DND-41 (cell line): ENCODE measurements around the gene ZNF174.

Source experiments
- ATAC-seq: fragments of 200-7000 bp; cut with Tn5 transposase; 3 replicates; pipeline ENCODE4 v1.9.1; 2021; ENCODE audit warnings: low read depth; ENCODE audit not compliant: insufficient read depth
- DNase-seq: peaks from one replicate; pipeline ENCODE4 v3.0.0-alpha.2; 2020
- H2AFZ ChIP-seq: 2 replicates; pipeline ENCODE4 v1.6.0; 2012; ENCODE audit warnings: low read depth, low read length
- H3K27ac ChIP-seq: 2 replicates; pipeline ENCODE4 v1.5.1; 2012; ENCODE audit warnings: low read length, inconsistent platforms
- H3K27me3 ChIP-seq: fragments of 200-600 bp; sonication (generic); 2 replicates; pipeline ENCODE4 v1.6.0; 2012; ENCODE audit warnings: low read length, mild to moderate bottlenecking, inconsistent platforms; ENCODE audit not compliant: insufficient read depth, poor library complexity
- H3K36me3 ChIP-seq: 2 replicates; pipeline ENCODE4 v1.5.1; 2012; ENCODE audit warnings: low read length, inconsistent platforms; ENCODE audit not compliant: insufficient read depth
- H3K4me1 ChIP-seq: 2 replicates; pipeline ENCODE4 v1.5.1; 2012; ENCODE audit warnings: mild to moderate bottlenecking, low read length; ENCODE audit not compliant: insufficient read depth
- H3K4me2 ChIP-seq: 2 replicates; pipeline ENCODE4 v1.6.0; 2012; ENCODE audit warnings: mild to moderate bottlenecking, moderate library complexity, low read length, inconsistent platforms; ENCODE audit not compliant: insufficient read depth
- H3K4me3 ChIP-seq, 2 experiments: fragments of 200-600 bp in 1 of 2; shearing (Covaris generic) in 1 of 2; 2 replicates each; pipeline ENCODE4 v1.5.1; 2012 to 2016; ENCODE audit warnings: inconsistent platforms in 2 of 2, low read length in 2 of 2, mild to moderate bottlenecking in 2 of 2, low read depth in 1 of 2, moderate library complexity in 1 of 2
- H3K79me2 ChIP-seq: 2 replicates; pipeline ENCODE4 v1.6.0; 2012; ENCODE audit warnings: low read length, inconsistent platforms; ENCODE audit not compliant: insufficient read depth
- H3K9ac ChIP-seq: 2 replicates; pipeline ENCODE4 v1.6.0; 2012; ENCODE audit warnings: low read depth, mild to moderate bottlenecking, inconsistent platforms, low read length, moderate library complexity
- H3K9me3 ChIP-seq: 2 replicates; pipeline ENCODE4 v1.5.1; 2012; ENCODE audit warnings: low read length, moderate library complexity, mild to moderate bottlenecking, inconsistent platforms; ENCODE audit not compliant: insufficient read depth, severe bottlenecking
- H4K20me1 ChIP-seq: 2 replicates; pipeline ENCODE4 v1.6.0; 2012; ENCODE audit warnings: low read length; ENCODE audit not compliant: insufficient read depth
- CTCF ChIP-seq: IDR thresholded peaks from 2 replicates; pipeline ENCODE4 v1.5.1; 2012; ENCODE audit warnings: borderline replicate concordance, low read length, moderate library complexity, mild to moderate bottlenecking; ENCODE audit not compliant: poor library complexity, severe bottlenecking; ENCODE audit errors: extremely low read depth
- EZH2 ChIP-seq: IDR thresholded peaks from 3 replicates; pipeline ENCODE4 v1.6.1; 2012; ENCODE audit warnings: borderline replicate concordance, low read depth, mild to moderate bottlenecking, moderate library complexity, low read length, inconsistent platforms; ENCODE audit not compliant: severe bottlenecking

Gene ZNF174

GRCh38 chr16:3369073-3369472 is 31.9 kb upstream of the ZNF174 start:
- no peak for ATAC-seq
- H3K27ac ChIP-seq = no peak overlapping the region
- no peaks in the 10 kb centered on the region for H3K9me3 ChIP-seq
- no peak overlapping the region for H3K4me2 ChIP-seq
- H3K9ac ChIP-seq = no peak overlapping the region
- no peak for DNase-seq
- no peaks in the 10 kb centered on the region for H3K36me3 ChIP-seq
- no peaks in the 10 kb centered on the region for H3K4me1 ChIP-seq
- no peaks in the 10 kb centered on the region for H3K27me3 ChIP-seq
- H3K4me3 ChIP-seq = no peak overlapping the region
- H3K79me2 ChIP-seq = no peaks in the 10 kb centered on the region
- no peaks in the 10 kb centered on the region for H4K20me1 ChIP-seq
- H2AFZ ChIP-seq = no peak overlapping the region
- no peak for TF ChIP-seq CTCF
- TF ChIP-seq EZH2 = no peak

DNA sequence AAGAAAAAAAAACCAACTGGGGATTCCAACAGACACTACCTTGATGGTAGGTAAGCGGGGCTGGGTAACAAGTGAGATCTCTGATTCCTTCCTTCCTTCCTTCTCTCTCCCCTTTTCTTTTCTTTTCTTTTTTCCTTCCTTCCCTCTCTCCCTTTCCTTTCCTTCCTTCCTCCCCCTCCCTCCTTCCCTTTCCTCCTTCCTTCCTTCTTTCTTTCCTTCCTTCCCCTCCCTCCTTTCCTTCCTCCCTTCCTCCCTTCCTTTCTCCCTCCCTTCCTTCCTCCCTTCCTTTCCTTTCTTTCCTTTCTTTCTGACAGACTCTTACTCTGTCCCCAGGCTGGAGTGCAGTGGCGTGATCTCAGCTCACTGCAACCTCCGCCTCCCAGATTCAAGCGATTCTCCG is 25.3 kb upstream of the ZNF174 start:
- Histone ChIP-seq H3K27ac (no peak overlapping the region), H3K36me3 (no peaks in the 10 kb centered on the region), H3K9me3 (no peaks in the 10 kb centered on the region), H3K9ac (no peak overlapping the region), H2AFZ (no peak overlapping the region), H3K4me1 (no peaks in the 10 kb centered on the region), H3K4me2 (no peak overlapping the region), H3K4me3 (no peak overlapping the region), H4K20me1 (no peaks in the 10 kb centered on the region), H3K79me2 (no peaks in the 10 kb centered on the region), H3K27me3 (no peaks in the 10 kb centered on the region)
- no peak for ATAC-seq
- no peak for DNase-seq
- TF ChIP-seq EZH2 (no peak), CTCF (no peak)

DNA sequence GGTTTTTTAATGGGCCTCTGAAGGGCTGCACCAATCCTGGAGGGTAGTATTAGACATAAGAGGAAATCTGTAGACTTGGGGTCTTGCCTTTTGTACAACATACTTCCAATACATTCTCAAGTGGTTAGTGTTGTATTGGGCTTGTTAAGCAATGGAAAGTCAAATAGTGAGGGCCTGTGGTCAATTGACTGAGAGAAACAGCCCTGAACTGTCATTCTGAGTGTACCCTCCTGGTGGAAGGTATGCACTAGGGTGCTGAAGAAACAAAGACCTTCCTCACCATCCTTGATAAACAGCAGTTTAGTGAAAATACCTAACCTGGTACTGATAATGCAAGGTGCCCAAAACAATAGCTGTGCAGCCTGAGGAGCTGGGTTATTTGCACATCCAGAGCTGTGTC is 23.1 kb upstream of the ZNF174 start:
- no peaks in the 10 kb centered on the region for H3K79me2 ChIP-seq
- no peak overlapping the region for H3K4me3 ChIP-seq
- H3K27ac ChIP-seq = no peak overlapping the region
- H3K4me2 ChIP-seq = no peak overlapping the region
- H3K4me1 ChIP-seq = no peaks in the 10 kb centered on the region
- TF ChIP-seq EZH2 (no peak), CTCF (no peak)
- H3K9me3 ChIP-seq = peaks cover 16% of the 10 kb centered on the region
- no peaks in the 10 kb centered on the region for H3K27me3 ChIP-seq
- no peak overlapping the region for H2AFZ ChIP-seq
- H4K20me1 ChIP-seq = no peaks in the 10 kb centered on the region
- H3K9ac ChIP-seq = no peak overlapping the region
- DNase-seq (no peak), ATAC-seq (no peak)
- H3K36me3 ChIP-seq = peaks cover 15% of the 10 kb centered on the region

DNA sequence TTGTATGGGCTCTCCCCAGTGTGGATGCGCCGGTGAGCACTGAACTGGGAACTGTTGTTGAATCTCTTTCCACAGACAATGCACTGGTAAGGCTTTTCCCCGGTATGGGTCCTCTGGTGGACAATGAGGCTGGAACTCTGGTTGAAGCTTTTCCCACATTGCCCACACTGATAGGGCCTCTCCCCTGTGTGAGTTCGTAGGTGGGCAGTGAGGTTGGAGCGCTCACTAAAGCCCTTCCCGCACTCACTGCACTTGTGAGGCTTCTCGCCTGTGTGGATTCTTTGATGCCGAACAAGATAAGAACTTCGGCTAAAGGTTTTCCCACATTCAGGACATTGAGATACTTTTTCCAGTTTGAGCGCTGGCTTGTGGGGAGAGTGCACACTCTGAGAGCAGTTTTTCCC is 18.0 kb upstream of the ZNF174 start:
- Histone ChIP-seq H3K4me2 (no peak overlapping the region), H3K4me1 (no peaks in the 10 kb centered on the region), H4K20me1 (no peaks in the 10 kb centered on the region), H3K9me3 (peaks cover 49% of the 10 kb centered on the region), H3K36me3 (peaks cover 54% of the 10 kb centered on the region), H3K79me2 (no peaks in the 10 kb centered on the region), H3K27ac (no peak overlapping the region), H3K27me3 (no peaks in the 10 kb centered on the region), H3K9ac (no peak overlapping the region), H2AFZ (no peak overlapping the region), H3K4me3 (peak overlapping the region in 1 of 2 experiments; percentile 20; a peak in 1 of 4 replicates)
- DNase-seq (no peak), ATAC-seq (no peak)
- TF ChIP-seq EZH2 = no peak
- peak; percentile 1 for TF ChIP-seq CTCF
